Inflammatory macrophage treated with lipopolysaccharide for 4 hours (primary cell): ENCODE results near the gene EFCAB7.
"Not testable (repeated sequence)": the region's sequence is repeated elsewhere in the genome, so short reads cannot be mapped to it uniquely, and the experiment has no call there.

Experiments used
- DNase-seq: peaks from one replicate; pipeline ENCODE4 v3.0.0-alpha.2; 2020

EFCAB7 gene

DNA sequence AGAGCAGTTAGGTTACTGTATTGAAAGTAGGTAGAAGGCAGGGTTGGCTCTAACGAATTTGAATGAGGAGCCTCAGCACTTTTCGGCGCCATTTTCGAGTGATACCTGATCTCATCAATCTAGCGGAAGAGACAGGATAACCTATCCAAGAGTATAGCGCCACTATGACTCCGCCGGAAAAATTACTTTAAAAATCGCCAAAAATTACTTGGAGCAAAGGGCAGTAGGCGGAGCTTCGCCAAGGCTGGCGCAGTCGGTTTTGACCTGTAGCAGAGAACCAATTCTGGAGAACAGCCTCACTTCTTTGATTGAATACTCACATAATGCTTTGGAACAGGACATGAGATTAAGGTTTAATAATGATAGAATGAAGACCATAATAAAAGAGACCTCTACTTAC is 25.6 kb downstream of the EFCAB7 start:
- DNase-seq, result no peak

DNA sequence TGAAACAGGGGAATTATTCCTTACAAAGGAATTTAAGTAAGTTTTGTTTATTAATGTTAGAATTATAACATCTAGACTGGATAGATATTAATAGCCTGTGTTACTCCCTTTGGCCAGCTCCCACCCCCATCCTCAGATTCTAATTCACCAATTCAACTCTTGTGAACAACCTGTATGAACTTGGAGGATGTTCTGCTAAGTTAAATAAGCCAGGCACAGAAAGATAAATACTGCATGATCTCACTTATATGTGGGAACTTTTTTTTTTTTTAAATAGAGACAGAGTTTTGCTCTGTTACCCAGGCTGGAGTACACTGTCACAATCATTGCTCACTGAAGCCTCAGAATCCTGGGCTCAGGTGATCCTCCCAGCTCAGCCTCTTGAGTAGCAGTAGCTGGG is 32.2 kb downstream of the EFCAB7 start:
- no peak for DNase-seq

DNA sequence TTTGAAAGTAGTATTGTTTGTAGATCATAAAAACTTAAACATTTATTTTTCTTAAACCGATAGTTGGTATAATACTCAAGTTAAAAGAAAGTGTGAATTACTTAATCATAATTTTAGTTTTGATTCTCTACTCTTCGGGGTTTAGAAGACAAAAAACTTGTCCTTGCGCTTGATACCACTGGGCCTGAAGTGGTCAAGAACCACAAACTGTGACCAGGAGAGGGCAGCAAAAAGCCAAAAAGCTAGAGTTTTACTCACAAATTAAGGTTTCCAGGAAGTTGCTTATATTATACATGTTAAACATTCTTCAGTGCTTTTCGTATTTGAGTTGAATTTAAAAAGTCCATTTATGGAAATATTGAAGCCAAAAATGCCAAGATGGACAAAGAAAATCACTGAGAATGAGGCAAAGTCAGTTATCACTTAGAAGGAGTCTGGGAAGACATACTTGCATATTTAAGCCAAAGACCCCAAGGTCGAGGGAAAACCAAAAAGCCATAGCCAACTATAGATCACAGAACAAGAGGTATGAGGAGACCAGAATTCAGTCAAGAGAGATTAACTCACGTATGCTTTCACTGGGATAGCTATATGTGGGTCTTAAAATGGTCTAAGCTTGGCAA is 34.2 kb downstream of the EFCAB7 start:
- DNase-seq, result peak; percentile 41

DNA sequence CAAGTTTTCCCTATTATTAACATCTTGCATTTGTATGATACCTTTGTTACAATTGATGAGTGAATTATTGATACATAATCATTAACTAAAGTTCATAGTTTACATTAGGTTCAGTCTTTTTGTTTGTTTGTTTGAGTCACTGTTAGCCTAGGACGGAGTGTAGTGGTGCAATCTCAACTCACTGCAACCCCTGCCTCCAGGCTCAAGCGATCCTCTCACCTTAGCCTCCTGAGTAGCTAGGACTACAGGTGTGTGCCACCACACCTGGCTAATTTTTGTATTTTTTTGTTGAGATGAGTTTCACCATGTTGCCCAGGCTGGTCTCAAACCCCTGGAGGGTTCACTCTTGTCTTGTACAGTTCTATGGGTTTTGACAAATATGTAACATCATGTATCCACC is 36.0 kb downstream of the EFCAB7 start:
- DNase-seq, result no peak

DNA sequence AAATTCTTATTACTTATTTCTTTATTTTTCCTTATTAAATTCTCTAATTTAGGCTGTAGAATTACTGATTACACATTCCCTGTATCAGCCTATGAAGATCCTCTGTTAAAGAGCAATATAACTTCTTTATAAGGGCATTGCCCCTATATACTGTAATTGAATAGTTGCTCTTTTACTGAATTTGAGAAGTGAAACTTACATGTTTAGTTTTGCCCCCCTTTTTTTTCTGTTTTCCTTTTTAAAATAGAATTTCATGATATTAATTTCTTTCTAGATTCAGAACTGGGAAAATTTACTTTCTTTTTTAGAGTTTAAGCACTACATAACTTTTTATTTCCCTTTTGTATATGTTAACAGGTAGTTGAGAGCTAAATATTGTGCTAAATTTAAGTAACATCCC is 40.4 kb downstream of the EFCAB7 start:
- no peak for DNase-seq

DNA sequence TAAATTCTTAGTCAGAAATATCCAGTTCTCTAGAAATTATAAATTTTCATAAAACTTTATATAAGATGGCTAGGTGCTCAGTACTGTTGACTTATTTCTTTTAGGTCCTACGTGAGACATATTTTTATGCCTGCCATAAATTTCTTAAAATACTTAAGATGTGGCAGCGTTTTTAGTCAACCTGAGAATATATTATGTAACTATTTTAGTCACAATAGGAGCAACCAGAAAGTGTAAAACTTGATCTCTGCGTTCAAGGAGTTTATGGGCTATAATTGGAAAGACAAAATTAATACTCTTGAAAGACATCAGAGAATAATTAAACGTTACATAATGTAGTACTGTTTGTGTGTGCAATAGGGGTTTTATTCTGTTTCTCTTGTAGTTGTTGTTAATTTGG is 45.7 kb downstream of the EFCAB7 start:
- DNase-seq, result no peak

DNA sequence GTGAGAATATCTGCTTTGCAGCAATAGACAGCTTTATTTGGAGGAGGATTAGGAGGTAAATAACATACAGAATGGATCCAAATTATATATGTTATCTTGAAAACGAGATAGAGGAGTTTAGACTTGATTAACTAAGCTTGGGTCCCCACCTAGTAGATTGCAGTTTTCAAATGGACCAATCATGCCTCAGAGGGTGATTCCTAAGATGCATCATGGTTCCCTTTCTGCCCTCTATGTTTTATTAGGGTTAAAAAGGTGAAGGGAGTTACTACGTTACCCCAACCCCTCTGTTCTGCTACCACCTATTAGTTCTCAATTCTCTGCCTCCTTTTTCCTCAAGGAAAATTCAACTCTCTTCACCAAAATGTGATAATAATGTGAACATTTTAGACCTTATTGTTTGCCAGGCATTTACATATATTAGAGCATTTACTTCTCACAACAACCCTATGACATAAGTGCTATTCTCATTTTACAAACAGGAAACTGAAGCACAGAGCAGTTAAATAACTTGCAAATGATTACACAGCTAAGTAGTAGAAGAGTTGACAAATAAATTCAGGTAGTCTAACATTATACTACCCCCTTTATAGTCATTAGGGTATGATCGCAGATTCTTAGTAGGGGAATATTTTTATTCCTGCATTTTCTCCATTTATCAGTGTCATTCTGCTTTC is 46.5 kb downstream of the EFCAB7 start:
- no peak for DNase-seq

DNA sequence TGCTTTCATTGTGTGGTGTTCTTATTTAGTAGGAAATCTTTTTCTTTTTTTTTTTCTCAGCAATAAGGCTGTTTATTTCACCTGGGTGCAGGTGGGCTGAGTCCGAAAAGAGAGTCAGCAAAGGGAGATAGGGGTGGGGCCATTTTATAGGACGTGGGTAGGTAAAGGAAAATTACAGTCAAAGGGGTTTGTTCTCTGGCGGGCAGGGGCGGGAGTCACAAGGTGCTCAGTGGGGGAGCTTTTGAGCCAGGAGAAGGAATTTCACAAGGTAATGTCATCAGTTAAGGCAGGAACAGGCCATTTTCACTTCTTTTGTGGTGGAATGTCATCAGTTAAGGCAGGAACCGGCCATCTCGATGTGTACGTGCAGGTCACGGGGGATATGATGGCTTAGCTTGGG is 49.4 kb downstream of the EFCAB7 start:
- DNase-seq, result not testable (repeated sequence)

DNA sequence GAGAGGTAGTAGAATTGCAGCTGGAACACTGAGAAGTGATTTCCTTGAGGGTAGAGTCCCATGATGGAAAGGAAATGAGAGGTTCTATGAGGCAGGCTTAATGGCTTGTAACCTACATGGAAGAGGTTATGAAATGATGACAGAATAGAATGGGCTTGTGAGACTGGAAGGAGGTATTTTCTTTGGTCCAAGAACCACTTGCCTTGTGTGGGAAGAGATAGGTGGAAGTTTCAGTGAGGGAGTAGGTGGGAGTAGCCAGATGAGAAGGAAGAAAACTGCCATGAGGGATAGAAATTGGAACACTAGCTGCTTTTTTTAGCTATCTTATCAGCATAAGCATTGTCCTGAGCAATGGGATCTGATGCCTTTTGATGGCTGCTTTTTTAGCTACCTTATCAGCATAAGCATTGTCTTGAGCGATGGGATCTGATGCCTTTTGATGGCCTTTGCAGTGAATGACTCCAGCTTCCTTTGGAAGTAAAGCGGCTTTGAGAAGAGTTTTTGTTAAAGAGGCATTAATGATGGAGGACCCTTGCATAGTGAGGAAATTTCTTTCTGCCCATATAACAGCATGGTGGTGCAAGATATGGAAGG is 51.0 kb downstream of the EFCAB7 start:
- not testable (repeated sequence) for DNase-seq

DNA sequence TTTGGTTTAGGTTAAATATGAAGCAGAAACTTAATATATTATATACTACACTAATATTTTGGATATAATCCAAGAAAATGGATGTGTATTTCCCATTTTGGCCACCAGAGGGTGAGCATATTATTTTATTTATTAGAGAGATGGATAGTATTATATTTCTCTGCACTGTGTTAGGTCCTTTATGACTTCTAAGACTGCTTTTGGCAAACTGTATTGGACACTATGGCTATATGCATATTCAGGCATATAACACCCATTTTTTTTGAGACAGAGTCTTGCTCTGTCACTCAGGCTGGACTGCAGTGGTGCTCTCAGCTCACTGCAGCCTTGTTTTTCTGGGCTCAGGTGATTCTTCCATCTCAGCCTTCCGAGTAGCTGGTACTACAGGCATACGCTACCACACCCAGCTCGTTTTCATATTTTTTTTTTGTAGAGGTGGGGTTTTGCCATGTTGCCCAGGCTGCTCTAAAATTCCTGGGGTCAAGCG is 52.1 kb downstream of the EFCAB7 start:
- DNase-seq, result peak; percentile 44

DNA sequence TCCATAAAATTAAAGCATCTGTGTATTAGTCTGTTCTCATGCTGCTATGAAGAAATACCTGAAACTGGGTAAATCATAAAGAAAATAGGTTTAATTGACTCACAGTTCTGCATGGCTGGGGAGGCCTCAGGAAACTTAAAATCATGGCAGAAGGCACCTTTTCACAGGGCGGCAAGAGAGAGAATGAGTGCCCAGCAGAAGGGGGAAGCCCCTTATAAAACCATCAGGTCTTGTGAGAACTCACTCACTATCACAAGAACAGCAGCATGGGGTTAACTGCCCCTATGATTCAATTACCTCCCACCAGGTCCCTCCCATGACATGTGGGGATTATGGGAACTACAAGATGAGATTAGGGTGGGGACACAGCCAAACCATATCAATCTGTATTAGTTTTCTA is 63.0 kb downstream of the EFCAB7 start:
- DNase-seq, result not testable (repeated sequence)

DNA sequence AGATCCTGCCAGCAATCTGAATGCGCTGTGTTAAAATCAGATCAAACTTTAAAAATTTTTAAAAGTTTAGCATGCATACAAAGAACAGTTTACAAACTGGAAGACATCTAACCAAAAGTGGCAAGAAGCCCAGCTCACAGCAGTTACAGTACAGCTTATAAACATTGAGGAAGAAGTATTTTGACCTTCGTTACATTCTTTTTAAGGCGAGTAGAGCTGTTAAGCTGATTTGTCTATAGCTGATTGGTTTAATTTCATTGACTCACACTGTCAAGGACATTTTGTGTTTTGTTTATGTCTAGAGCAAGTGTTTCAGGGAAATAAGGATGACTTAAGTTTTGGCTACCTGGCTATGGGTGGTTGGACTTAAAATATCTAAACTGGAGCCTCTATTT is 66.8 kb downstream of the EFCAB7 start:
- no peak for DNase-seq

DNA sequence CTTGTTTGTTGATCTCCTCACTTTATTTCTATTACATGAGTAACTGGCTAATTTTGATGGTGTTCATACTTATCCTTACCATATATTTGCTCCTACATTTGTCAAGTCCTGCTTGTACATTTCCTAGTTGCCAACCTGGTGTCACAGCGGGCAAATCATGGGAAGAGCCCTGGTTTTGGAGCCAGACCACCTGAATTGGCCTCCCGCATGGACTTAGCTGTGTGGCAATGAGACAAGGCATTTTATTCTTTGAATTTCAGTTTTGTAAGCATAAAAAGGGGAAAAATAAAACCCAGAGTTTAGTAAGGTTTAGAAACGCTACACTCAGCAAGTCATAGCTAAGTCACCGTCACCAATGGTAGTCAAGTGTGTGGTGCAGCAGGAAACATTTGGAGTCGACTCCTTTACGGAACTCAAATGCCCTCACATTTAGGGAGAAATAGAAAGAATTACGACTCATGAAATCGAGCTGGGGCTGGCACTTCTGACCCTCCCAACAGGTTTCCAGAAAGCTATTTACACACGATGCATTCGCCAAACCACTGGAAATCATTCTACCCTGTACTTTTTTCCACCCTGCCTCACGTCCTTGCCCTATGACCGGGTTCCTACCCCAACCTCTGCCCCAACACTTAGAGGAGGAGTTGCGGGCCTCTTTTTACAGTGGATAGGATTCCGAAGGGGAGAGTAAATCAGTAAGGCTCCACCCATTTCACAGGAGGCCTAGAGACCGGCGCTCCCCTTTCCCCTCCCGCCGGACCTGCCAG is 69.4 kb downstream of the EFCAB7 start:
- peak; percentile 40 for DNase-seq

DNA sequence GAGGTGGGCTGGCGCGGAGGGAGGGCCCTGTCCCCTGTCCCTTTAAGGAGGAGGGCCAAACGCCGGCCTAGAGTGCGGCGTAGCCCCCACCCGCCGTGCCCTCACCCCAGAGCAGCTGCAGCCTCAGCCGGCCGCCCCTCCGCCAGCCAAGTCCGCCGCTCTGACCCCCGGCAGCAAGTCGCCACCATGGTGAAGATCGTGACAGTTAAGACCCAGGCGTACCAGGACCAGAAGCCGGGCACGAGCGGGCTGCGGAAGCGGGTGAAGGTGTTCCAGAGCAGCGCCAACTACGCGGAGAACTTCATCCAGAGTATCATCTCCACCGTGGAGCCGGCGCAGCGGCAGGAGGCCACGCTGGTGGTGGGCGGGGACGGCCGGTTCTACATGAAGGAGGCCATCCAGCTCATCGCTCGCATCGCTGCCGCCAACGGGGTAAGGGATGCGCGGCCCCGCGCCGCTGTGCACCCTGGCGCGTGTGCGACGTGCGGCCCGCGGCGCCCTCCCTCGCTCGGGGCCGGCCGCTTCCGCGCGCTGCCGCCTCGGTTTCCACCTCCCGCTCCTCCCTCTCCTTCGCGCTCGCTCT is 70.1 kb downstream of the EFCAB7 start, which contains the start of gene PGM1:
Gene PGM1, plus strand, starts transcription at position 109 of the 583 bp plus-strand sequence. Its CDS starts 78 bp downstream, at position 187.
- peak; percentile 82 for DNase-seq

DNA sequence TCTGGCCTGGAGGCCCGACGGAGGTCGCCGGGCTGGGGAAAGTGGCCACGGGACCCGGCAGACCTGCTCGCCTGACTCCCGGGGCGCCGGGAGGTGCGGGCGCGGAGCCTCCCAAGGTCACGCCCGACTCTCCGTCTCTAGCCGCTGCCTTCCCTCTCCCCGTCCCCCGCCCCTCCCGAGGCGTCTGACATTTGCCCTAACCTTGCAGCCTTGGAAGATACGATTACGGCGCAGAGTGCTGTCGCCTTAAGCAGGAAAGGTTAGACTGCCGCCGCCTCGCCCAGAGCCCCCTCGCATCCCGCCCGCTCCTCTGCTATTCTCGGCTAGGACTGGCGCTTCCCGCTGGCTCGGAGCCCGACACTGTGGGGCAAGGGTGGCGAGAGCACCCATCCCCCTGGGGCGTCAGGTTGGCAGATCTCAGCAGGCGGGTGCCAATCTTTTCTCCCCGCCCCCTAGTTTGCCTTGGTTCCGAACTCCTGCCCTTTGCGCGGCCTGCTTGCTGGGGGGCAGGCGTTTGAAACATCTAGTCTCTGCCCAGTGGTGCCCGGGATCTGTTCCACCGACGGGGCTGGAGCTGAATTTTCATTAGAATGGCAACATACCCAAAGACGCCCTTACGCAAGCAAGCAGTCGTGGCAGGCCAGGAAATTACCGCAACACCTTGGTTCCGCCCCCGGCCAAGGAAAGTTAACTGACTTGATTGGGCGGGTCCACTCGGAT is 70.7 kb downstream of the EFCAB7 start:
- DNase-seq, result peak; percentile 82

DNA sequence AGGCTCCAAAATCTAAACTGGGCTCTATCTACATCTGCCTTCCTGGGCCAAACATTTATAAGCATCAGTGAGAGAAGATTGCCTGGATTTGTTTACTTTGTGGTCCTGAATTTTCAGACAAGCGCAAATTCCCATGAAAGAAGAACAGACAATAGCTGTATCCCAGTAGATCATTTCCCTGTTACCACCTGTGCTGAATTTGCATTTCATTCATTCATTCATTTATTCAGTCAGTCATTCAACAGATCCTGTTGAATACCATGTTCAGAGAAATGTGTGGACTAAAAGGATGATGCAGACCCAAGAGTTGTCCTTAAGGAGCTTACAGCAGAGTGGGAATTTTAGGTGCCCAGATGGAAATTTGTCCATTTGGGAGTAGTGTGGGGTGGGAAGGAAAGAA is 72.1 kb downstream of the EFCAB7 start:
- no peak for DNase-seq

DNA sequence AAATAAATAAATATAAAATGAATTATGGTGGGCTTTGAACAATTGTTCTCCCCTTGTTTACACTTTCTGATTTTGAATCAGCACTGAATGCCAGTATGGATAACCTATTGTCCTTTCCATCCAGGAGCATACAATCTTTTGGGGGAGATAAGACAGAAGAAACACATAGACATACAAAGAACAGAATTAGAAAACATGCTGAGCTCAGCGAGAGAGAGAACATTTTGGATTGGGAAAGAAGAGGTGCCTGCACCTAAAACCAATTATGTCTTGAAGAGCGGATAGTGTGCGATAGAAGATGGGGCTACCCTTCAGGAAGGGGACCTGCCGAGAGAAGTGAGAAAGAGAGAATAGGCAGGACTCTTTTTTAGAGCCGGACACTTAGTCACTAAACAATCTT is 76.5 kb downstream of the EFCAB7 start:
- no peak for DNase-seq

DNA sequence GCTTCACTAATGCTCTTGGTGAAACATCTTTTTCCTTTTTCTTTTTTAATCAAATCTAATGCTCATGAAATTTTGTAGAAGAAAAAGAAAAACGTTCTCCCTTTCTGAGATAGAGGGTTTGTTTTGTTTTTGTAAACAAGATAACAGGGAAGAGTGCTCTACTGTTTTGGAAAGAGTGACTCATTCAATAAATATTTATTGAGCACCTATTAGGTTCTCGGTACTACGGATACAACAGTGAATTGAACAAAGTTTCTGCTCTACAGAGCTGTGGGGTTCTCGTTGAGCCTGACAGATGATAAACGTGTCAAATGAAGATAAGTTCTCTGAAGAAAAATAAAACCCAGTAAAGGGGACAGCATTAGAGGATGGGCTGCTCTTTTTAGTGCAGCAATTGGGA is 76.9 kb downstream of the EFCAB7 start:
- DNase-seq, result no peak

DNA sequence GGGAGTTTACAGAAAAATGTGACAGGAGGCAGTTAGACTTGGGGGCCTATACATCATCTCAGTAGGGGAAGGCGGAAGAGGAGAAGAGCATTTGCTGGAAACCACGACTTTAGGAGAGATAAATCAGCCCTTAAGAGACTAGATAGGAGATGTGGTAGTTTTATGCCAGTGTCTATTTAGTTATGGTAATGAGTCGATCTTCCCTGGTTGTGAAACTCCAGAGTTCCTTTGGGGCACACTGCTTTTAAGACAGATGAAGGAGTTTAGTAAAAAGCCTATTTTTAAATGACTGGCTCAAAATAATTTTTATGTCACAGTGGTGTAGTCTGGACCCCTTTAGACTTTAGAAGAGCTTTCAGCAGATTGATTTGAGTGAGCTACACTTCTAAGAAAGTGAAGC is 77.7 kb downstream of the EFCAB7 start:
- DNase-seq, result no peak

DNA sequence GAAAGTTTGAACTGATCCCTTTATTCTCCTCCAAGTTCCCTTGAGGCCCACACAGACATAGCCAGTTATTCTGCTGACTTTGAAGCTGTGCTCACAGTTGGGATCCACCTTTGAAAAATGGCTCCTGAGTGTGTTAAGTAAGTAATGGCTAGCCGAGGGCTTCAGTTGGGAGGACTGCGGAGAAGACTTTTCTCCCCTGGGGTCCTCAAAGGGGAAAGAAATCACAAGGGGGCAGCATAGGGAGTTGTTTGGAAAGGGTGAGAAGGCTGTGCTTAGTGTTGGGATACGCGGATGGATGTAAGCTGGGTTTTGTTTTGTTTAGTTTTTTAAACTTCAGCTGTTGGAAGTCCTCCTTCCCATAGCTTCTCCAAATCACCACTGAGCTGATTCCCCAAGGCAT is 78.1 kb downstream of the EFCAB7 start:
- DNase-seq, result no peak

DNA sequence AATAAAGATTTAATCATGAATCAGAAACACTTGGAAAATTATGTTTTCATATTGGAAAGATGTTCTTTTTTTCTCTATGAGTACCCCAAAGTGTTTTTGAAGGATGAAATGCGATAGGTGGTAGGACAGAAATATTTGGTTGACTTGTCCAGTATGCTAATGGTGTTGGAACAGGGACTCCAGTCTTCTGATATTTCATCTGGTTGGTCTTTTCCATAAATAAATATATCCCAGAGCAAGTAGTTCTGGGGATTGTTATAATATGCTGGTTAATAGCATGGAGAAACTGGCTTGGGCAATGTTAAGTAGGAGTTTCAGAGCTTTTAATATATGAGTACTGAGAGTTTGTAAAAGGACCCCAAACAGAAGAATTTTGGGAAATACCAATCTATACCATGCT is 78.6 kb downstream of the EFCAB7 start:
- DNase-seq, result no peak

DNA sequence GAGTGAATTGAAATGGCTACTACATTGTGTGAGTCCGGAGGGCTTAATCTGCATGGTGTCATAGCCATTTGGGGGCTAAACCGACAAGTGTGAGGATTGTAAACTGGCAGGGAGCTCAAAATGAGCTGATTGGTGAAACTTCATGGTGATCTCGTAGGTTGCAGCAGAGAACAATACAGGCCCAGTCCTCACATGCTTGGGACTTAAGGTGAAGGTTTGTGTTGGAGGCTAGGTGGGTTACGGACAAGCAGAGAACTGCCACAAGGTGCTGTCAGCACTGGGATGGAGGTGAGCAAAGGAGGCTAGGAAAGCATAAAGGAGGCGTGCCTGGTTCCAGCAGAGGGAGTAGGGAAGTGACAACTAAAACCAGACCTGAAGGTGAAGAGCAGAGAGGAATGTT is 79.3 kb downstream of the EFCAB7 start:
- DNase-seq, result no peak
